ENCODE data around the gene POLR2C. TPM values are rescaled to one million over a fixed set of nuclear protein-coding genes. Genes with fewer than 3 reads are reported as not detected.
"Not testable (repeated sequence)": the region's sequence is repeated elsewhere in the genome, so short reads cannot be mapped to it uniquely, and the experiment has no call there.

The POLR2C gene
- total RNA-seq, 2 donors from 2014 or later = 99.6 to 182 TPM

GRCh38 chr16:57489229-57489628 is 26.8 kb downstream of the POLR2C start:
- H3K4me1 ChIP-seq (replicated peaks) = peaks cover 3% of the 10 kb centered on the region
- H3K9me3 ChIP-seq = no peaks in the 10 kb centered on the region
- H3K27ac ChIP-seq = no peak overlapping the region
- no peak for DNase-seq (ENCODE audit: low spot score)
- no peaks in the 10 kb centered on the region for H3K36me3 ChIP-seq
- WGBS = 95% methylated on average over 5 of the region's 5 CpGs
- TF ChIP-seq, protein P1, sequence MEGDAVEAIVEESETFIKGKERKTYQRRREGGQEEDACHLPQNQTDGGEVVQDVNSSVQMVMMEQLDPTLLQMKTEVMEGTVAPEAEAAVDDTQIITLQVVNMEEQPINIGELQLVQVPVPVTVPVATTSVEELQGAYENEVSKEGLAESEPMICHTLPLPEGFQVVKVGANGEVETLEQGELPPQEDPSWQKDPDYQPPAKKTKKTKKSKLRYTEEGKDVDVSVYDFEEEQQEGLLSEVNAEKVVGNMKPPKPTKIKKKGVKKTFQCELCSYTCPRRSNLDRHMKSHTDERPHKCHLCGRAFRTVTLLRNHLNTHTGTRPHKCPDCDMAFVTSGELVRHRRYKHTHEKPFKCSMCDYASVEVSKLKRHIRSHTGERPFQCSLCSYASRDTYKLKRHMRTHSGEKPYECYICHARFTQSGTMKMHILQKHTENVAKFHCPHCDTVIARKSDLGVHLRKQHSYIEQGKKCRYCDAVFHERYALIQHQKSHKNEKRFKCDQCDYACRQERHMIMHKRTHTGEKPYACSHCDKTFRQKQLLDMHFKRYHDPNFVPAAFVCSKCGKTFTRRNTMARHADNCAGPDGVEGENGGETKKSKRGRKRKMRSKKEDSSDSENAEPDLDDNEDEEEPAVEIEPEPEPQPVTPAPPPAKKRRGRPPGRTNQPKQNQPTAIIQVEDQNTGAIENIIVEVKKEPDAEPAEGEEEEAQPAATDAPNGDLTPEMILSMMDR (IDR thresholded peaks at IDR 0.05) = no peak
- no peak for TF ChIP-seq POLR2A (IDR thresholded peaks at IDR 0.05)
- no peak for TF ChIP-seq POLR2AphosphoS5 (IDR thresholded peaks at IDR 0.05)
- intact Hi-C loops (cut with DNase I) = no loop called here
- no peaks in the 10 kb centered on the region for H3K27me3 ChIP-seq (replicated peaks; ENCODE audit: insufficient read depth)
- no peak overlapping the region for H3K4me3 ChIP-seq

GRCh38 chr16:57493767-57494166 is 31.3 kb downstream of the POLR2C start:
- intact Hi-C loops (cut with DNase I) = no loop called here
- Histone ChIP-seq H3K9me3 (no peaks in the 10 kb centered on the region), H3K36me3 (no peaks in the 10 kb centered on the region), H3K27ac (no peak overlapping the region), H3K27me3 (replicated peaks; ENCODE audit: insufficient read depth) (no peaks in the 10 kb centered on the region), H3K4me3 (no peak overlapping the region), H3K4me1 (replicated peaks) (no peaks in the 10 kb centered on the region)
- TF ChIP-seq POLR2A (IDR thresholded peaks at IDR 0.05) (no peak), POLR2AphosphoS5 (IDR thresholded peaks at IDR 0.05) (no peak)
- TF ChIP-seq, protein P1 (IDR thresholded peaks at IDR 0.05) = no peak
- 85% methylated on average over 4 of the region's 4 CpGs for WGBS
- DNase-seq (ENCODE audit: low spot score) = no peak

DNA sequence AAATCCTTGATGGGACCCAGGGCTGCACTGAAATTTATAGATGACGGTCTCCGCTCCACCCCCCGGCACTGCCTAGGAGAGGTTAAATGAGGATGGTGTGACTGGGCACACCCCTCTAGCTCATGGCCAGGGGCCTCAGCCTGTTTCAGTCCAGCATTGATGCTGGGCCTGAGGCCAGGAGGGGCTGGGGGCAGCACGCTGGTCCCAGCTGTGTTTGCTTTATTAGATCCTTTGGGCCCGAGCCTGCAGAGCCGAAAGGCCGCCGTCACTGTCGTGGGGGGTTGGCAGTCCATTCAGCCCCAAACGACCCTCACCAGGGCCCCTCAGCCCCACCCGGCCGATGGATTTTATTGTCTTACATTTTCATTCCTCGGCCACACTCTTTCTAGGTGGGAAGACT is 34.6 kb downstream of the POLR2C start:
- no peak overlapping the region for H3K27ac ChIP-seq
- H3K4me3 ChIP-seq = no peak overlapping the region
- DNase-seq (ENCODE audit: low spot score) = no peak
- intact Hi-C loops (cut with DNase I) = no loop called here
- WGBS = 65% methylated on average over 13 of the region's 13 CpGs
- no peaks in the 10 kb centered on the region for H3K4me1 ChIP-seq (replicated peaks)
- no peak for TF ChIP-seq POLR2AphosphoS5 (IDR thresholded peaks at IDR 0.05)
- no peak for TF ChIP-seq POLR2A (IDR thresholded peaks at IDR 0.05)
- TF ChIP-seq, protein P1 (IDR thresholded peaks at IDR 0.05) = no peak
- no peaks in the 10 kb centered on the region for H3K9me3 ChIP-seq
- no peaks in the 10 kb centered on the region for H3K36me3 ChIP-seq
- H3K27me3 ChIP-seq (replicated peaks; ENCODE audit: insufficient read depth) = no peaks in the 10 kb centered on the region

- TF ChIP-seq, protein P1 (IDR thresholded peaks at IDR 0.05) = no peak
- TF ChIP-seq POLR2A (IDR thresholded peaks at IDR 0.05) (no peak), POLR2AphosphoS5 (IDR thresholded peaks at IDR 0.05) (no peak)
- H3K9me3 ChIP-seq = no peaks in the 10 kb centered on the region
- no peaks in the 10 kb centered on the region for H3K4me1 ChIP-seq (replicated peaks)
- no peaks in the 10 kb centered on the region for H3K27me3 ChIP-seq (replicated peaks; ENCODE audit: insufficient read depth)
- H3K4me3 ChIP-seq = no peak overlapping the region
- no peak overlapping the region for H3K27ac ChIP-seq
- intact Hi-C loops (cut with DNase I) = no loop called here
- no peak for DNase-seq (ENCODE audit: low spot score)
- 95% methylated on average over 4 of the region's 4 CpGs for WGBS
- H3K36me3 ChIP-seq = no peaks in the 10 kb centered on the region
Measured at GRCh38 chr16:57498031-57498430, 35.6 kb downstream of the POLR2C start.

DNA sequence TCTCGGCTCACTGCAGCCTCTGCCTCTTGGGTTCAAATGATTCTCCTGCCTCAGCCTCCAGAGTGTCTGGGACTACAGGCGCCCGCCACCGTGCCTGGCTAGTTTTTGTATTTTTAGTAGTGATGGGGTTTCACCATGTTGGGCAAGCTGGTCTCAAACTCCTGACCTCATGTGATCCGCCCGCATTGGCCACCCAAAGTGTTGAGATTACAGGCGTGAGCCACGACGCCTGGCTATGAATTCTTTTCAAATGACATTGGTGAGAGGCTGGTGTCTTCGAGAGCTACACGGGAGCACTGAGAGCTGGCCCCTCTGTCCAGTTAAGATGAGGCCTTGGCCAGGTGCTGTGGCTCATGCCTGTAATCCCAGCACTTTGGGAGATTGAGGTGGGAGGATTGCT is 37.5 kb downstream of the POLR2C start:
- H3K4me1 ChIP-seq (replicated peaks); H3K36me3 ChIP-seq; intact Hi-C loops (cut with DNase I); H3K27me3 ChIP-seq (replicated peaks; ENCODE audit: insufficient read depth); DNase-seq (ENCODE audit: low spot score); H3K9me3 ChIP-seq; H3K27ac ChIP-seq; H3K4me3 ChIP-seq: not testable (repeated sequence)
- 89% methylated on average over 11 of the region's 11 CpGs for WGBS
